ENCODE measurements around the gene HES7.
"Not testable (repeated sequence)": the region's sequence is repeated elsewhere in the genome, so short reads cannot be mapped to it uniquely, and the experiment has no call there.

Gene HES7

GRCh38 chr17:8095361-8095760 lies 28.5 kb downstream of the HES7 start:
- no peak for DNase-seq

- DNase-seq, result no peak
These were observed 32.7 kb downstream of the HES7 start for GRCh38 chr17:8091033-8091687.

DNA sequence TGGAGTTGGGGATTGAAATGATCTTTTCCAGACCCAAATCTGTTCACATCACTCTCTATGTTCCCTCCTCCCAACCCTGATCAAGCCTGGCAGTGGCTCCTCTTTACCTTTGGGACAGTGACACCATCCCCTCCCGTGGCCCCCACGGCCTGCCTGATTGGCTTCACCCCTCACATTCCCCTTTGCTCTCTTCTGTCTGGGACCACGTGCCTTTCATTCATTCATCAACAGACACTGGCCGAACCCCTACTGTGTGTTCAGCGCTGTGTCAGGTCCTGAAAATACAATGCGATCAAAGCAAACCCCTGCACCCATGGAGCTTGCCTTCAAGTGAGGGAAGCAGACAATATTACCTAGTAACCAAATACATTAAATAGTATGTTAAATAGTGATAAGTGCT lies 34.2 kb downstream of the HES7 start:
- no peak for DNase-seq

DNA sequence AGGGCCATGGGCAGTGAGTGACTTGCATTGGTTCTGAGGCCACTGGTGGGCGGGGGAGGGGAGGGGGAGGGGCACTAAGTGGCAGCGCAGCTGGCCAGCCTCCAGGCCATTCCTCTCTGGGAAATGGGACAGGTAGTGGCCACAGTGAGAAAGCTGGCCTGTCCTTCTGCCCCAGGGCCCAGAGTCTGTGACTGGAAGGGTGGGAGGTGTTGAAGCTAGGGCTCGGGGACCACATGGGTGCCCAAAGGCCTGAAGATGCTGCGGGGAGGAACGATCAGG lies 36.0 kb downstream of the HES7 start:
- no peak for DNase-seq

- DNase-seq, result no peak
These were observed 36.6 kb downstream of the HES7 start, which contains the start of gene ALOX12B for GRCh38 chr17:8087075-8087951. TSS of gene ALOX12B (minus strand) at chr17:8087716. CDS start at chr17:8087442, 274 bp downstream.

DNA sequence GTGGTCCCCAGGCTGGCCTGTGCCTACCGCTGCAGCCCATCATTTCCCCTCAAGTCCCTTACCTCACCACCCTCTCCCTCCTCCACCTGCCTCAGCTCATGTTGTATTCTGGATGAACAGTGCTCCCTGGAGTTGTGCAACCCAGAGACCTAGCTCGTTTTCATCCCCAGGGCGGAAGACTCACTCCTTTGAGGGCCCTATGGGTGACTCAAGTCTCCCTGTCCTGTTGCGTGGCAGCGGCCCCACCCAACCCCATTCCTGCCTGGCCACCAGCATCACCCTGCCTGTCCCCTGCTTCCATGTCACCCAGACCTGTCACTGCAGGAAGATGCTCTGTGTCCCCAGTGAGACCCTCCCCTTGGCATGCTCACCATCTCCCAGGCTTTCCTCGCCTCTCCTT lies 39.7 kb downstream of the HES7 start:
- DNase-seq, result no peak

GRCh38 chr17:8082292-8082691 lies 41.6 kb downstream of the HES7 start:
- DNase-seq, result no peak

DNA sequence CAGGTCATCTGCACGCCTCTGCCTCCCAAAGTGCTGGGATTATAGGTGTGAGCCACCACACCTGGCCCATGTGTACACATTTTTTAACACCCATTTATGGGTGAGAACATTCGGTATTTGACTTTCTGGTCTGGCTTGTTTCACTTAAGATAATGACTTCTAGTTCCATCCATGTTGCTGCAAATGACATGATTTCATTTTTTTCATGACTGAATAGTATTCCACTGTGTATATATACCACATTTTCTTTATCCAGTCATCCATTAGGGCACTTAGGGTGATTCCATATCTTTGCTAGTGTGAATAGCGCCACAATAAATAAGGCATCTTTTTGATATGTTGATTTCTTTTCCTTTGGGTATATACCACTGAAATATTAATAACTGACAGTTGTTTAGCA lies 42.0 kb downstream of the HES7 start:
- DNase-seq, result no peak

DNA sequence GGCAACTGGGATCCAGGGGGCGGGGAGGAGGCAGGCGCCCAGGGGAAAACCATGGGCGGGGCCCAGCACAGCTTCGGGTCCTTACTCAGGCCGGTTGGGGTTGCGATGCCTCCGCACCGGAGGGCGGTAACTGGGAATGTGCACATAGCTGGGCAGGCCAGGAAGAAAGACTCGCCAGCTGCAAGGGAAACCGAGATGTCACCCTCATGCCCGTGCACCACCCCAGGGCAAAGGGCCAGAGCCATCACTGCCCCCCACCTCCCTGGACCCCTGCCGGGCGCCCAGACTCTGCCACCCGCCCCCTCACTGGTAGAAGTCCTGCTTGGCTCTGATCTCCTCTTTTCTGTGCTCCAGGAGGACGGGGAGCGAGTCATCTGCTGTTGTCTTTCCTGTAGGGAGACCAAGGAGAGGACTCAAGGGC lies 43.1 kb downstream of the HES7 start:
- DNase-seq, result no peak

GRCh38 chr17:8080208-8080798 lies 43.6 kb downstream of the HES7 start:
- DNase-seq, result no peak

DNA sequence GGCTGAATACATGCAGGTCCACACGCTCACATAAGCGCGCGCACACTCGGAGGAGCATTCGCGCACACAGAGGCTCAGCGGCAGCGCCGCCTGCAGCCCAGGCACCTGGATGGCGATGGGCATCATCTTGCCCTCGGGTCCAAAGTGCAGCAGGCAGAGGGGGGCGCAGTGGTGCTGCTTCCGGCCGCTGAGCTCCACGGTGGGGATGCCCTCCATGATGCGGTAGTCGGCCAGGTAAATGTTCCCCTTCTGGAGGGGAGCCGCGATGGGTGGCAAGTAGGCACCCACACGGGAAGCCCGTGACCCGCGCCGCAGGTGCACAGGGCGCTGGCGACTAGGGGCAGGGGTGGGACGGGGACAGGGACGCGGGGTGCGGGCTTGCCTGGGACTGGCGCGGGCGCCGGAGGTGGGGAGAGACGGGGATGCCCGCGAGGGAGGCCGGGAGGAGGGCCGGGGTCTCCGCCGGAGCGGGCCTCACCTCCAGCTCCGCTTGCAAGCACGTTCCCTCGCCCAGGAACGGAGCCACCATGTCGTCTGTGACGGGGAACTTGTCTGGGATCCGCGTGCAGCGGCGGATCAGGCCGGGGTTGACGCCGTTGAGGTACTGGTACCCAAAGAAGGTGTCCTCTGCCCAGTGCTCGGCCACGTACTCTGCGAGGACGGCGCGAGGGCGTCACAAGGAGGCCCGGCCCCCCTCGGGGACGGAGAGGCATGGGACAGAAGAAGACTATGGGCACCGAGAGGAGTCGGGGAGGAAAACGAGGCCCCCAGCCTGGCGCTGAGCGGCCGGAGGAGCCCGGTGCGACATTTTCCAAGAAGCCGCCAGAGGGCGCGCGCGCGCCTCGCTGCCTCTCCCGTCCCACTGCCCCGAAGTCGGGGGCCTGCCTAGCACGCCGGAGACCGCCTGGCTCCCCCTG lies 44.4 kb downstream of the HES7 start:
- DNase-seq, result peak; percentile 76

GRCh38 chr17:8077939-8078338 lies 46.0 kb downstream of the HES7 start:
- DNase-seq, result not testable (repeated sequence)

GRCh38 chr17:8076502-8077266 lies 47.2 kb downstream of the HES7 start:
- DNase-seq, result no peak

DNA sequence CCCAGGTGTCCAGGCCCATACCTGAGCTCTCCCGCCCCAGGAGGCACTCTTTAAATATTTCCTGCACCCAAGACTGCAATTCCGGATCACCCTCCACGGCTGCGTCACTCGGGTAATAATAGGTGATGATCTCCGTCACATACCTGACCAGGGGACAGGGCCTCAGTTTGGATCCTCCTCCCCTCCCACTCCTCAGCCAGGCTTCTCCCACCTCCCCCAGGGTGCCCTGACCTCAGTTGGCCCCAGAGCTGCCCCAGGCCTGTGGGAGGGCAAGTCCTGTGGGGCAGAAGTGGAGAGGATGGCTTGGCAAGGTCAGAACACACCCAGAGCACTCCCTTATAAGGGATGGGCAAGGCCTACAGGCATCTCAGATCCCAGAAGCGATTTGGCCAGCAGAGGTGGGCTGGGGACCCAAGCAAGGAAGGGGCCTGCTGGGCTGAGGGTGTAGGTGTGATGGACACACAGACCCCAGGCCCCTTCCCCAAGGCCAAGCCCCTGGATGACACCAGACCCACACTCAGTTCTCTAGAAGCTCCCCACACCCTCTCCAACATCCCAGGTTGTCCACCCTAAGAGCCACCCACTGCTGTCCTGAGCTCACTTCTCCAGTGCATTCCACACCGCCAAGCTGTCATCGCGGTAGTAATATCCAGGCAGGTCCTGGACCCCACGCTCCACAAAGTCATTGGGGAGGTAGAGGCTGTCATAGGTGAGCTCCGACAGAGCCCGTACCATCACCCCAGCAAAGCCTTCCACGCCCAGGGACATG lies 48.1 kb downstream of the HES7 start:
- no peak for DNase-seq

DNA sequence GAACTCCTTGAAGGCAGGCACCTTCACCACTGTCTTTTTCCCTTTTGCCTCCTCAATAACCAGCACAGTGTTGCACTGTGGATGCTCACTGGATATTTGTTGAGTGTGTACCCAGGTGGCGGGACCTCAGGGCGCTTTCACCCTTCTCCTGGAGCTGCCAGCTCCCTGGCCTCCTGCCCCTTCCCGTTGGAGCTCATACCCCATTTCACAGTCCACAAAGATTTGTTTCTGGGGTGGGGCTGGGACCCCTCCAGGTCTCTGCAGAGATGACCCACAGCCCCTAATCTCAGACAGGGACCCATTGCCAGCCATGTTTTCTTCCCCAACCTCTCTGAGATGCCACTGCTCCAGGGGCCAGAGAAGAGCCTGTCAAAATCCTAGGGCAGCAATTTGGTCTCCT lies 48.8 kb downstream of the HES7 start:
- DNase-seq, result no peak

DNA sequence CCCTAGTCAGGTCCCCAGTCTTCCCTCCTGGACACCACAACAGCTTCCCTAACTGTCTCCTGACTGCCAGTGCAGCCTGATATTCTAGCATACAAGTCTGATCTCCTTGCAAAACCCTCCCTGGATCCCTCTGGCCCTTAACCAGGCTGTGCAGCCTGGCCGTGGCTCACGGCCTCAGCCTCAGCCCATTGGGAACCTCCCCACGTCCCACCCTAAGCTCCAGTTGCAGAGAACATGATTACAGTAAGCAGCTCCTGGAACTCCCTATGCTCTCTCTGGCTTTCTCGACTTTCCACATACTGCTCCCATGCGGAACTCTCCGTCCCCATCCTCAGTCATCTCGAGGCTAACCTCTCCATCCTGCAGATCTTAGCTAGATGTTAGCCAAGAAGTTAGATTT lies 49.4 kb downstream of the HES7 start:
- DNase-seq, result no peak

DNA sequence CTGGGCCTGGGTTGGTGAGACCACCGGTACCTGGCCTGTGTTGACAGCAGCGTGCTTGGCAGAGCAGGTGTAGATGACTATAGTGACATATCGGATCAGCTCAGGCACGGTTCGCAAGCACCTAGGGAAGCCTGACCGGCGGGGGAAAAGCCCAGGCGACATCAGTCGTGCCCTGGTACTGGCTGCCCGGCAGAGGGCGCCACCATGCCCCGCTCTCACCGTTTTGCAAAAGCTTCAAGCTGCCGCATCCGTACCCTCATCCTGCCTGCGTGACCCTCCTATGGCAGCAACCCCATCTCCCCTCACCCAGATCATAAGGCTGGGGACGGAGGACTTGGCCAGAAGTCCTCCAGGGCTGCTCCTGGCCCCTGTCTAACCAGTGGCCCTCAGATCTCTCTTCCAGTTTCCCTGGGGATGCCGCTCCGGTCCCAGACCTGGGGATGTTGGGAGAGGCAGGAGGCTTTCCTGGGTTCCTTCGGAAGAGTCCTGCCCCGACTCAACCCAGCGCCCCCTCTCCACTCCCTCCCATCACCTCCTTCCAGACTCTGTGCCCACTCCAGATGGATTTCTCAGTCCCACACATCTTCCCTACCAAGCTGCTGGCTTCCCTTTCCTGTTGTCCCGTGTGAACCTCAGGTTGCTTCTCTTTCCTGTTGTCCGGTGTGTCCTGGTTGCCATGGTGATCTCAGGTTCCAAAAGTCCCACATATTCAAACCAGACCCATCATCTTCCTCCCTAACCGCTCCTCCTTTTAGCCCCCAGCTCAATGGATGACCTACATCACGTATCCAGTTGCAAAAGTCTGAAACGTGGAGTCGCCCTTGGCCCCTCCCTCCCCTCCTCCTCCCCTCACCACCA lies 50.0 kb downstream of the HES7 start:
- no peak for DNase-seq

GRCh38 chr17:8072729-8073461 lies 51.0 kb downstream of the HES7 start:
- no peak for DNase-seq

GRCh38 chr17:8072341-8072728 lies 51.6 kb downstream of the HES7 start:
- DNase-seq, result no peak

DNA sequence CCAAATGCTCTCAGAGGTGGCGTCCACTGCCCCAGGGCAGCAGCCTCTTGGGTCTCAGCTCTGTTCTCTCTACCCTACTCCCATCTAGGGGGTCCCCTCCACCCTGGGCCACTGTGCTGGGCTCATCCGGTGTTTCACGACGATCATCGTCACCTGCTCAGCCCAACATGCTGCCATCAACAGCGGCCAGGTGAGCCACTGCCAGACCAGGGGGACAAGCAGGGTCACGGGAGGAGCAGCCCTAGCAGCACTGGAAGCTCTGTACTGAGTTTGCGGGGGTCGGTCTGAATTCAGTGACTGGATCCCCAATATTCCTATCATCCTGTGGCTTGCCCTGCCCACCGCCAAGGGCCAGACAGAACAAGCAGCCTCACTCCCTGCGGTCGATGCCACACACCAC lies 52.4 kb downstream of the HES7 start:
- DNase-seq, result no peak

Measured in left hindlimb (tissue), 1 donor.